Vagina (tissue), 2 donors: ENCODE results near the gene ERICH4.

Experiments used
- POLR2A ChIP-seq, 2 donors: fragments of 450-650 bp; IDR thresholded peaks; one replicate each; pipeline ENCODE4 v1.6.1; 2017; ENCODE audit warnings: antibody characterized with exemption in 2 of 2, mild to moderate bottlenecking in 2 of 2, moderate library complexity in 2 of 2
- POLR2AphosphoS5 ChIP-seq, 2 donors: sonication (generic); formaldehyde crosslinking; IDR thresholded peaks; one replicate each; pipeline ENCODE4 v1.9.0; 2017; ENCODE audit warnings: antibody characterized with exemption in 2 of 2, mild to moderate bottlenecking in 2 of 2, low read depth in 1 of 2; ENCODE audit not compliant: insufficient read depth in 1 of 2
- TF ChIP-seq, protein P1 (sequence below), 3 experiments: fragments of 450-650 bp in 2 of 3; fragments of 200-600 bp in 1 of 3; sonication (generic) in 1 of 3; IDR thresholded peaks; one replicate each; pipeline ENCODE4 v1.5.1; 2017 to 2019; ENCODE audit warnings: antibody characterized with exemption in 3 of 3, mild to moderate bottlenecking in 2 of 3, moderate library complexity in 2 of 3

DNA sequence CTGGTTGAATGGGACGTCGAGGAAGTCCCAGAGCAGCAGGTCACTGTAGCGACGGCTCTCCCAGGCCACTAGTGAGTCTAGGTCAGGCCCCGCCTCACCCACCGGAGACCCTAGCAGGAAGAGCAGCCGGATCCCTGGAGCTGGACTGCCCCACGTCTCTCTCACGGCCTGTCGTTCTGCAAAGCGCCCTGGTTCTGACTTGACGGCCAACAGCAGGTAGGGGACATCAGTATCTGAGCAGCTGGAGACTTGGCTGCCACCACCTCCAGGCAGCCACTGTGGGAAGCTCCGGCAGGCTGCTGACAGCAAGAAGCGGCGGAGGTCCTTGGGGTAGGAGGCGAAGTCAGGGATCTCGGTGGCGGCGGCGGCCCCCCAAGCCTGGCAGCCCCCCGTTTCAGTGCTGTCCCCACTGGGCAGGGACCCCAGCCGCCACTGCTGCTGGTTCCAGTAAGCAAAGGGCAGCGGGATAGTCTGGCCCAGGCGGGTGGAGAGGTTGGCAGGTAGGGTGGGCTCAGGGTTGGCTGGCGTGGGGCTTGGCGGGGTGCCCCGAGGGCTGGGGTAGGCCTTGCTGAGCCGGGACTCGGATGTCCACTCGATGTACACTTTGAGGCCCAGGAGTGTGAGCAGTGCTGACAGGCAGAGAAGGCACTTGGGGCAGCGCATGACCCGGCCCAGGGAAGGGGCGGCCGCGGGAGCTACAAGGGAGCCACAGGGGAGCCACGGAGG is 16.7 kb upstream of the ERICH4 start:
- TF ChIP-seq, protein P1, sequence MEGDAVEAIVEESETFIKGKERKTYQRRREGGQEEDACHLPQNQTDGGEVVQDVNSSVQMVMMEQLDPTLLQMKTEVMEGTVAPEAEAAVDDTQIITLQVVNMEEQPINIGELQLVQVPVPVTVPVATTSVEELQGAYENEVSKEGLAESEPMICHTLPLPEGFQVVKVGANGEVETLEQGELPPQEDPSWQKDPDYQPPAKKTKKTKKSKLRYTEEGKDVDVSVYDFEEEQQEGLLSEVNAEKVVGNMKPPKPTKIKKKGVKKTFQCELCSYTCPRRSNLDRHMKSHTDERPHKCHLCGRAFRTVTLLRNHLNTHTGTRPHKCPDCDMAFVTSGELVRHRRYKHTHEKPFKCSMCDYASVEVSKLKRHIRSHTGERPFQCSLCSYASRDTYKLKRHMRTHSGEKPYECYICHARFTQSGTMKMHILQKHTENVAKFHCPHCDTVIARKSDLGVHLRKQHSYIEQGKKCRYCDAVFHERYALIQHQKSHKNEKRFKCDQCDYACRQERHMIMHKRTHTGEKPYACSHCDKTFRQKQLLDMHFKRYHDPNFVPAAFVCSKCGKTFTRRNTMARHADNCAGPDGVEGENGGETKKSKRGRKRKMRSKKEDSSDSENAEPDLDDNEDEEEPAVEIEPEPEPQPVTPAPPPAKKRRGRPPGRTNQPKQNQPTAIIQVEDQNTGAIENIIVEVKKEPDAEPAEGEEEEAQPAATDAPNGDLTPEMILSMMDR (IDR thresholded peaks at IDR 0.05) = no peak
- TF ChIP-seq POLR2A (IDR thresholded peaks at IDR 0.05) (no peak), POLR2AphosphoS5 (IDR thresholded peaks at IDR 0.05; ENCODE audit: insufficient read depth in 1 of 2, low read depth in 1 of 2) (no peak)
